ENCODE measurements around the gene MBD4. TPM values are rescaled to one million over a fixed set of nuclear protein-coding genes. Genes with fewer than 3 reads are reported as not detected.

MBD4 gene
- total and polyA plus RNA-seq, 10 of the 15 experiments (the other 5 are each of a cell fraction or from before 2014, with no cell fraction given), result 17.7 to 59.0 (median 49.0) TPM

- H2AFZ ChIP-seq (ENCODE audit: control insufficient read depth, low read depth, low read length), result no peak overlapping the region
- SMC1A ChIA-PET (ENCODE audit: uncharacterized antibody, unreplicated experiment), result interaction anchor here (0.9 to 1.5 kb wide), 3 partner anchors 9 to 69 kb away, joined by 3 to 4 read pairs (median 4); no protein-coding TSS in a partner anchor
- intact Hi-C loops (cut with micrococcal nuclease; ENCODE audit: unreplicated experiment), result no loop called here
Observed at GRCh38 chr3:129473067-129473768, 33.5 kb upstream of the MBD4 start.

GRCh38 chr3:129470861-129471260 lies 31.1 kb upstream of the MBD4 start:
- Histone ChIP-seq H3K36me3 (ENCODE audit: control insufficient read depth in 2 of 2, insufficient read depth in 2 of 2, low read length in 1 of 2) (no peaks in the 10 kb centered on the region; a peak in 1 of 4 replicates), H3K4me2 (ENCODE audit: control insufficient read depth, insufficient read depth) (no peak overlapping the region), H3K4me1 (ENCODE audit: control insufficient read depth, insufficient read depth, low read length) (no peaks in the 10 kb centered on the region), H3K27ac (ENCODE audit: control insufficient read depth, insufficient read depth) (no peak overlapping the region), H3K9ac (ENCODE audit: control insufficient read depth, insufficient read depth, low read length) (no peak overlapping the region), H3K9me3 (replicated peaks; ENCODE audit: control insufficient read depth, insufficient read depth, low read length) (no peaks in the 10 kb centered on the region), H2AFZ (ENCODE audit: control insufficient read depth, low read depth, low read length) (no peak overlapping the region), H3K79me2 (ENCODE audit: control insufficient read depth, insufficient read depth, low read length) (no peaks in the 10 kb centered on the region), H4K20me1 (ENCODE audit: control insufficient read depth, insufficient read depth) (no peaks in the 10 kb centered on the region), H3K27me3 (replicated peaks in 1 of 2; ENCODE audit: control insufficient read depth in 2 of 2, insufficient read depth in 2 of 2, low read length in 1 of 2) (no peaks in the 10 kb centered on the region), H3K4me3 (no peak overlapping the region)
- CTCF ChIA-PET, result interaction anchor here (0.9 to 1.2 kb wide), 2 partner anchors 12 to 142 kb away, joined by 3 to 4 read pairs; no protein-coding TSS in a partner anchor
- WGBS (ENCODE audit: insufficient coverage, insufficient replicate concordance, low lambda C conversion rate, missing lambda C conversion rate), result 75% methylated on average over 2 of the region's 2 CpGs
- DNase-seq (ENCODE audit: low read depth, low spot score) (no peak), ATAC-seq (no peak), FAIRE-seq (no peak)
- RAD21 ChIA-PET (ENCODE audit: unreplicated experiment), result no interaction called here
- intact Hi-C loops (cut with micrococcal nuclease; ENCODE audit: unreplicated experiment), result no loop called here
- SMC1A ChIA-PET (ENCODE audit: uncharacterized antibody, unreplicated experiment), result no interaction called here
- in situ Hi-C loops (cut with MboI), result no loop called here
- POLR2A ChIA-PET, result no interaction called here
- BruUV-seq (replicated peaks), result no TSS peak
- TF ChIP-seq CTCF (IDR thresholded peaks at IDR 0.05 in 2 of 3, conservative IDR thresholded peaks at IDR 0.05 in 1 of 3; ENCODE audit: control insufficient read depth in 2 of 3, extremely low read depth in 1 of 3, insufficient read depth in 1 of 3, low read depth in 3 of 3, low read length in 3 of 3), result no peak
- no peak for TF ChIP-seq TAF1 (IDR thresholded peaks at IDR 0.05; ENCODE audit: borderline replicate concordance, low read depth, low read length)
- TF ChIP-seq, protein P1, sequence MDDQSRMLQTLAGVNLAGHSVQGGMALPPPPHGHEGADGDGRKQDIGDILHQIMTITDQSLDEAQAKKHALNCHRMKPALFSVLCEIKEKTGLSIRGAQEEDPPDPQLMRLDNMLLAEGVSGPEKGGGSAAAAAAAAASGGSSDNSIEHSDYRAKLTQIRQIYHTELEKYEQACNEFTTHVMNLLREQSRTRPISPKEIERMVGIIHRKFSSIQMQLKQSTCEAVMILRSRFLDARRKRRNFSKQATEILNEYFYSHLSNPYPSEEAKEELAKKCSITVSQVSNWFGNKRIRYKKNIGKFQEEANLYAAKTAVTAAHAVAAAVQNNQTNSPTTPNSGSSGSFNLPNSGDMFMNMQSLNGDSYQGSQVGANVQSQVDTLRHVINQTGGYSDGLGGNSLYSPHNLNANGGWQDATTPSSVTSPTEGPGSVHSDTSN (IDR thresholded peaks at IDR 0.05; ENCODE audit: insufficient replicate concordance, low read depth, low read length), result no peak
- no peak for TF ChIP-seq FOXM1 (IDR thresholded peaks at IDR 0.05; ENCODE audit: low read depth, low read length)
- no peak for TF ChIP-seq ZNF24 (IDR thresholded peaks at IDR 0.05)
- TF ChIP-seq NFYA (IDR thresholded peaks at IDR 0.05; ENCODE audit: borderline replicate concordance, low read depth, low read length), result no peak
- TF ChIP-seq EED (IDR thresholded peaks at IDR 0.05; ENCODE audit: low read depth), result no peak
- no peak for TF ChIP-seq LARP7 (IDR thresholded peaks at IDR 0.05)
- TF ChIP-seq CHD2 (IDR thresholded peaks at IDR 0.05; ENCODE audit: borderline replicate concordance, low read depth, low read length), result no peak
- no peak for TF ChIP-seq ZNF217 (IDR thresholded peaks at IDR 0.05)
- no peak for TF ChIP-seq MTA3 (IDR thresholded peaks at IDR 0.05; ENCODE audit: borderline replicate concordance, low read length)
- no peak for TF ChIP-seq ETV6 (conservative IDR thresholded peaks at IDR 0.05 in 1 of 2, IDR thresholded peaks at IDR 0.05 in 1 of 2; ENCODE audit: borderline replicate concordance in 1 of 2, low read depth in 1 of 2)

More at GRCh38 chr3:129473067-129473768, 33.5 kb upstream of the MBD4 start:
- Histone ChIP-seq H3K79me2 (ENCODE audit: control insufficient read depth, insufficient read depth, low read length) (no peaks in the 10 kb centered on the region), H3K27me3 (replicated peaks in 1 of 2; ENCODE audit: control insufficient read depth in 2 of 2, insufficient read depth in 2 of 2, low read length in 1 of 2) (no peaks in the 10 kb centered on the region), H3K4me1 (ENCODE audit: control insufficient read depth, insufficient read depth, low read length) (no peaks in the 10 kb centered on the region), H4K20me1 (ENCODE audit: control insufficient read depth, insufficient read depth) (no peaks in the 10 kb centered on the region), H3K36me3 (ENCODE audit: control insufficient read depth in 2 of 2, insufficient read depth in 2 of 2, low read length in 1 of 2) (peaks cover 1 to 3% of the 10 kb centered on the region in 2 experiments; a peak in 2 of 4 replicates), H3K9me3 (replicated peaks; ENCODE audit: control insufficient read depth, insufficient read depth, low read length) (no peaks in the 10 kb centered on the region), H3K27ac (ENCODE audit: control insufficient read depth, insufficient read depth) (no peak overlapping the region), H3K4me3 (no peak overlapping the region), H3K9ac (ENCODE audit: control insufficient read depth, insufficient read depth, low read length) (no peak overlapping the region), H3K4me2 (ENCODE audit: control insufficient read depth, insufficient read depth) (no peak overlapping the region)
- ChIA-PET CTCF (interaction anchor here (0.9 to 1.3 kb wide), 3 partner anchors 11 to 90 kb away, joined by 3 to 4 read pairs (median 3); no protein-coding TSS in a partner anchor), POLR2A (no interaction called here), RAD21 (ENCODE audit: unreplicated experiment) (no interaction called here)
- FAIRE-seq (peak; percentile 77), DNase-seq (ENCODE audit: low read depth, low spot score) (no peak), ATAC-seq (no peak)
- TF ChIP-seq POLR2AphosphoS5 (IDR thresholded peaks at IDR 0.05; ENCODE audit: low read length) (no peak), KAT2A (conservative IDR thresholded peaks at IDR 0.05; ENCODE audit: control insufficient read depth, low read depth, low read length) (no peak), NFIC (IDR thresholded peaks at IDR 0.05; ENCODE audit: low read depth, low read length) (no peak), HDAC2 (IDR thresholded peaks at IDR 0.05) (no peak)
- BruUV-seq (replicated peaks), result no TSS peak
- 71% methylated on average over 4 of the region's 4 CpGs for WGBS (ENCODE audit: insufficient coverage, insufficient replicate concordance, low lambda C conversion rate, missing lambda C conversion rate)
- in situ Hi-C loops (cut with MboI), result no loop called here

Data from GM12878 (cell line).